ENCODE results near the gene PIM1. TPM values are rescaled to one million over a fixed set of nuclear protein-coding genes. Genes with fewer than 3 reads are reported as not detected.

The PIM1 gene
- total RNA-seq, 2 experiments from 2014 or later = 137 to 163 TPM

Other genes with a start within 250 kb of the PIM1 start
- 1 to 10 TPM in 1 of 2 experiments, under 1 TPM in 1; 0.96 to 1.9 TPM for gene PI16, start 215.4 kb upstream of the PIM1 start, total RNA-seq
- 10 to 100 TPM; 72.9 to 92.9 TPM for gene MTCH1, start 184.0 kb upstream of the PIM1 start, total RNA-seq
- under 1 TPM; 0.50 to 0.63 TPM for gene FGD2, start 164.5 kb upstream of the PIM1 start, total RNA-seq
- 10 to 100 TPM; 14.9 to 17.0 TPM for gene TBC1D22B, start 87.6 kb downstream of the PIM1 start, total RNA-seq
- 1 to 10 TPM; 2.5 TPM for gene TMEM217, start 88.0 kb downstream of the PIM1 start, total RNA-seq
- gene RNF8, start 183.8 kb downstream of the PIM1 start, total RNA-seq = 10 to 100 TPM; 20.6 to 23.8 TPM